Transverse colon (tissue), 4 donors: ENCODE data around the gene TFEB. TPM values are rescaled to one million over a fixed set of nuclear protein-coding genes. Genes with fewer than 3 reads are reported as not detected.

Source experiments
- DNase-seq: peaks from one replicate; pipeline ENCODE4 v3.0.0-alpha.2; 2019
- H3K27ac ChIP-seq, 4 donors: fragments of 200-600 bp; sonication (generic); 2 replicates each; pipeline ENCODE4 v1.5.1; 2016 to 2018; ENCODE audit warnings: inconsistent platforms in 4 of 4
- H3K27me3 ChIP-seq: fragments of 200-600 bp; sonication (generic); 2 replicates; pipeline ENCODE4 v1.5.1; 2017; ENCODE audit warnings: inconsistent platforms
- H3K36me3 ChIP-seq, 4 donors: fragments of 200-600 bp; sonication (generic); 2 replicates each; pipeline ENCODE4 v1.5.1; 2017 to 2019; ENCODE audit warnings: inconsistent platforms in 4 of 4
- H3K4me1 ChIP-seq, 4 donors: fragments of 200-600 bp; sonication (generic); 2 replicates each; pipeline ENCODE4 v1.5.1; 2017 to 2020; ENCODE audit warnings: inconsistent platforms in 4 of 4
- H3K4me3 ChIP-seq, 4 donors: fragments of 200-600 bp; sonication (generic); 1 replicate in 1 of 4; 2 replicates in 3 of 4; pipeline versions ENCODE4 v1.5.1 to v1.6.1; 2017 to 2019; ENCODE audit warnings: inconsistent platforms in 4 of 4
- H3K9me3 ChIP-seq, 2 donors: fragments of 200-600 bp; sonication (generic); 2 replicates each; pipeline ENCODE4 v1.5.1; 2017 to 2019; ENCODE audit warnings: inconsistent platforms in 2 of 2
- CTCF ChIP-seq, 5 experiments: fragments of 200-600 bp in 3 of 5; fragments of 450-650 bp in 2 of 5; sonication (generic) in 3 of 5; IDR thresholded peaks; 1 replicate in 2 of 5; 2 replicates in 3 of 5; pipeline ENCODE4 v1.5.1; 2016 to 2017; ENCODE audit warnings: antibody characterized with exemption in 5 of 5, inconsistent platforms in 3 of 5, mild to moderate bottlenecking in 2 of 5, moderate library complexity in 1 of 5
- EP300 ChIP-seq: sonication (generic); formaldehyde crosslinking; IDR thresholded peaks from one replicate; pipeline ENCODE4 v1.6.1; 2017; ENCODE audit warnings: antibody characterized with exemption, low read depth
- POLR2A ChIP-seq: fragments of 450-650 bp; IDR thresholded peaks from one replicate; pipeline ENCODE4 v1.6.1; 2016; ENCODE audit warnings: antibody characterized with exemption, mild to moderate bottlenecking, moderate library complexity
- POLR2AphosphoS5 ChIP-seq, 3 donors: sonication (generic); formaldehyde crosslinking; IDR thresholded peaks; one replicate each; pipeline ENCODE4 v1.6.1; 2016; ENCODE audit warnings: antibody characterized with exemption in 3 of 3
- WGBS, 2 donors: methylation state at CpG; one replicate each; pipeline ENCODE4 v1.1.5; 2018; ENCODE audit warnings: low coverage in 1 of 2; 5-methylcytosine and 5-hydroxymethylcytosine counted together
- in situ Hi-C, 4 donors: fragments of 200-750 bp; cut with MboI; loops; one replicate each; pipeline versions ENCODE4 v1.15.0 to v1.15.1; 2017; ENCODE audit warnings: low sequenced_read_pairs in 3 of 4, low pct_ligation_motif_present in 1 of 4, low pct_unique_long_range_greater_than_20kb in 1 of 4
- intact Hi-C: fragments of 100-400 bp; cut with DNase I; formaldehyde crosslinking; loops from one replicate; pipeline ENCODE4 v1.15.1; 2023; ENCODE audit warnings: low total_unique reads
- total RNA-seq, 4 donors: library from RNA; depleted of rRNA; stranded (reverse); fragments of >200 nt; gene quantifications; one replicate each; pipeline ENCODE4 v1.1.0, GENCODE V29; 2016

The TFEB gene
- total RNA-seq, 4 donors from 2014 or later: 30.4 to 47.1 (median 38.1) TPM

DNA sequence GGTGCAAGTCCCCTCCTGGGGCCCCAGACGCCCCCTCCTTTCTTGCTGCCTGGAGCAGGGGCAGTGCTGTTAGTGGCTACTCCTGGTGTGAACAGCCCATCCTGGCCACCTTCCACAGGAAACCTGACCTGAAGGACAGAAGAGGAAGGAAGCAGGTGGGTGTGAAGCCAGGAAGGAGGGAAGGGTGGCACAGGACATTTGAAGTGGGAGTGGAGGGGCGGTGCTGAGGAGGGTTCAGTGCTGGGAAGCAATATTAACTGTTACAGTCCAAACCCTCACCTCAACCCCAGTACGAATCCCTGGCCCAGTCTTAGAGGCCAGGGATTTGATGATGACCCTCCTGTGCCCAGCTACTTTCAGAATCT is 45.9 kb upstream of the TFEB start:
- 24% methylated on average over 3 of the region's 3 CpGs; no CpG with 5 or more reads in 1 of the 2 donors for WGBS, 2 donors

GRCh38 chr6:41780551-41781365 is 45.4 kb upstream of the TFEB start, which contains the start of gene PRICKLE4:
TSS of gene PRICKLE4 (plus strand) at chr6:41780782. CDS start at chr6:41783474, 2,692 bp downstream.
- 3% methylated on average over 23 of the region's 36 CpGs; no CpG with 5 or more reads in 1 of the 2 donors for WGBS, 2 donors
- no peaks in the 10 kb centered on the region for H3K9me3 ChIP-seq
- H3K27me3 ChIP-seq: no peaks in the 10 kb centered on the region
- peak within 1 kb of the TSS; percentile 67 to 91 (median 84) for H3K4me3 ChIP-seq
- H3K36me3 ChIP-seq: no peaks in the 10 kb centered on the region
- DNase-seq: peak; percentile 59
- in situ Hi-C loops (loop anchor here in 3 of 4 donors (5.0 to 25.0 kb wide), 3 partner anchors 132 to 267 kb away; partner anchors contain the start of genes BYSL (in 1 of the 3) and MED20 (in 1 of the 3)), intact Hi-C loops (loop anchor here (5.0 kb wide), 1 partner anchor 267 kb away; no protein-coding TSS in a partner anchor)
- peak within 1 kb of the TSS; percentile 88 to 96 (median 92) for H3K27ac ChIP-seq
- H3K4me1 ChIP-seq: peaks cover 14 to 28% (median 25%) of the 10 kb centered on the region in 4 donors
- TF ChIP-seq POLR2AphosphoS5 (IDR thresholded peaks at IDR 0.05) (peak in 1 of 3 donors; percentile 44), EP300 (no peak)

More for the DNA sequence above, 45.9 kb upstream of the TFEB start:
- H3K27ac ChIP-seq: peak overlapping the region; percentile 88 to 96 (median 92)
- TF ChIP-seq POLR2A (no peak), CTCF (IDR thresholded peaks at IDR 0.05) (no peak), EP300 (no peak), POLR2AphosphoS5 (IDR thresholded peaks at IDR 0.05) (no peak)
- peak overlapping the region in 3 of 4 donors; percentile 67 to 87 (median 80) for H3K4me3 ChIP-seq
- in situ Hi-C loops: loop anchor here in 3 of 4 donors (5.0 to 25.0 kb wide), 3 partner anchors 131 to 266 kb away; partner anchors contain the start of genes BYSL (in 1 of the 3) and MED20 (in 1 of the 3)
- intact Hi-C loops: loop anchor here (5.0 kb wide), 1 partner anchor 266 kb away; no protein-coding TSS in a partner anchor
- H3K36me3 ChIP-seq: no peaks in the 10 kb centered on the region
- peak; percentile 63 for DNase-seq
- H3K4me1 ChIP-seq: peaks cover 20 to 34% (median 31%) of the 10 kb centered on the region in 4 donors
- H3K27me3 ChIP-seq: no peaks in the 10 kb centered on the region
- no peaks in the 10 kb centered on the region for H3K9me3 ChIP-seq

DNA sequence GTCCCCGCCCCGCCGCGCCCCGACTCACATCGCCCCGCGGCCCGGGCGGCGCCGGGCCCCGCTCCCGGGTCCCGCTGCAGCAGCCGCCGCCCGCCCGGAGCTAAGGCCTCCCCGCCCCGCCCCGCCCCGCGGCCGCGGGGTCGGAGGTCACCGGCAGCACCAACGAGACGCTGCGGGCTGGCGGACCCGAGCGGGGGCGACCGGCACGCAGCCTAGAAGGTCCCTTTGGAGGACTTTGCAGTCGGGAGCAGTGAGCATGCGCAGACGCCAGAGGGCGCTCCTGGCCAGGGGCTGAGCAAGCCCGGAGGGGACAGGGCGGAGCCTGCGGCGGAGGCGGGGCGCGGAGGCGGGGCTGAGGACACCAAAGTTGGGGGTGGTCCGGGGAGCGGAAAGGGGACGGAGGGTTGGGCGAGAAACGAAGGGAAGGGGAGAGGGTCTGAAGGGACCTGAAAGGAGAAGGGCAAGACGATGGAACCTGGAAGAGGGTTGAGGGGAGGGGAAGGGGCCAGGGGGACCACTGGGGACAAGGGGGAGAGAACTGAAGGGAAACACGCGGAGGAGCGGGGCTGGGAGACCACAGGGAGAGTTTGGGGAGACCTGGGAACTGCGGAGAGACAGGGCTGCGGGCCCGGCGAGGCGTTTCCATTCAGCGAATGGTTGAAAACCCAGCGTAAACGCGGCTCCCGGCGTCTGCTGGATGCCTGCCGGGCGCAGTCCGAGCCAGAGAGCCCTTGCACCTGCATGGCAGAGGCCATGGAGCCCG is 44.6 kb upstream of the TFEB start, which contains the start of gene FRS3:
Gene FRS3, minus strand, starts transcription at position 113 of the 763 bp plus-strand sequence. CDS start 2,913 bp downstream, outside the sequence.
- 1% methylated on average over 14 to 38 of the region's 73 CpGs for WGBS, 2 donors
- Histone ChIP-seq H3K27ac (peak within 1 kb of the TSS; percentile 88 to 96 (median 92)), H3K4me3 (peak within 1 kb of the TSS; percentile 67 to 91 (median 84)), H3K9me3 (no peaks in the 10 kb centered on the region), H3K4me1 (peaks cover 13 to 23% (median 20%) of the 10 kb centered on the region in 4 donors), H3K27me3 (no peaks in the 10 kb centered on the region), H3K36me3 (peaks cover 0 to 2% (median 0%) of the 10 kb centered on the region in 4 donors)
- in situ Hi-C loops (loop anchor here in 3 of 4 donors (5.0 to 25.0 kb wide), 3 partner anchors 132 to 267 kb away; partner anchors contain the start of genes BYSL (in 1 of the 3) and MED20 (in 1 of the 3)), intact Hi-C loops (loop anchor here (5.0 kb wide), 2 partner anchors 263 to 267 kb away; no protein-coding TSS in a partner anchor)
- peak; percentile 100 for DNase-seq
- TF ChIP-seq CTCF (IDR thresholded peaks at IDR 0.05) (peak; percentile 83 to 97 (median 88)), POLR2A (no peak), EP300 (no peak), POLR2AphosphoS5 (IDR thresholded peaks at IDR 0.05) (peak in 2 of 3 donors; percentile 45 to 69)

GRCh38 chr6:41779336-41779735 is 43.9 kb upstream of the TFEB start:
- WGBS, 2 donors: 3 to 5% methylated on average over 5 to 14 of the region's 16 CpGs
- DNase-seq: no peak
- Histone ChIP-seq H3K27me3 (no peaks in the 10 kb centered on the region), H3K4me1 (peaks cover 13 to 23% (median 20%) of the 10 kb centered on the region in 4 donors), H3K9me3 (no peaks in the 10 kb centered on the region), H3K4me3 (peak overlapping the region; percentile 54 to 87 (median 74)), H3K36me3 (peaks cover 0 to 8% (median 3%) of the 10 kb centered on the region in 4 donors), H3K27ac (peak overlapping the region; percentile 66 to 95 (median 89))
- in situ Hi-C loops (loop anchor here in 1 of 4 donors (25.0 kb wide), 1 partner anchor 133 kb away; the partner anchor contains the start of genes BYSL and MED20), intact Hi-C loops (loop anchor here (5.0 kb wide), 1 partner anchor 262 kb away; no protein-coding TSS in a partner anchor)
- TF ChIP-seq EP300: no peak
- no peak for TF ChIP-seq POLR2AphosphoS5 (IDR thresholded peaks at IDR 0.05)
- no peak for TF ChIP-seq CTCF (IDR thresholded peaks at IDR 0.05)
